Spleen (tissue), 11 donors: ENCODE measurements around the gene CPNE1. TPM values are rescaled to one million over a fixed set of nuclear protein-coding genes. Genes with fewer than 3 reads are reported as not detected.

Source experiments
- DNase-seq: peaks from one replicate; pipeline ENCODE4 v3.0.0-alpha.2; 2020
- H3K27ac ChIP-seq, 8 donors: fragments of 200-600 bp; sonication (generic) in 7 of 8; 1 replicate in 4 of 8; 2 replicates in 4 of 8; pipeline versions ENCODE4 v1.5.0 to v1.8.0; 2016 to 2021; ENCODE audit warnings: inconsistent platforms in 4 of 8, mild to moderate bottlenecking in 4 of 8, moderate library complexity in 1 of 8
- H3K27me3 ChIP-seq, 7 donors: fragments of 200-600 bp; sonication (generic) in 6 of 7; replicated peaks in 1 of 7; 1 replicate in 4 of 7; 2 replicates in 3 of 7; pipeline versions ENCODE4 v1.5.0 to v1.8.0; 2016 to 2021; ENCODE audit warnings: inconsistent platforms in 3 of 7, mild to moderate bottlenecking in 1 of 7
- H3K36me3 ChIP-seq, 6 donors: fragments of 200-600 bp; sonication (generic) in 5 of 6; 1 replicate in 4 of 6; 2 replicates in 2 of 6; pipeline versions ENCODE4 v1.5.0 to v1.8.0; 2016 to 2021; ENCODE audit warnings: inconsistent platforms in 2 of 6
- H3K4me1 ChIP-seq, 6 donors: fragments of 200-600 bp; sonication (generic) in 5 of 6; 1 replicate in 3 of 6; 2 replicates in 3 of 6; pipeline versions ENCODE4 v1.5.0 to v1.8.0; 2016 to 2021; ENCODE audit warnings: inconsistent platforms in 3 of 6
- H3K4me3 ChIP-seq, 8 donors: fragments of 200-600 bp; sonication (generic) in 7 of 8; 1 replicate in 4 of 8; 2 replicates in 4 of 8; pipeline versions ENCODE4 v1.5.0 to v1.8.0; 2016 to 2021; ENCODE audit warnings: inconsistent platforms in 4 of 8, mild to moderate bottlenecking in 4 of 8, moderate library complexity in 2 of 8
- H3K9me3 ChIP-seq, 8 donors: fragments of 200-600 bp; sonication (generic) in 7 of 8; 1 replicate in 4 of 8; 2 replicates in 4 of 8; pipeline versions ENCODE4 v1.5.0 to v1.8.0; 2016 to 2021; ENCODE audit warnings: inconsistent platforms in 4 of 8
- POLR2A ChIP-seq, 3 donors: fragments of 450-650 bp; IDR thresholded peaks; one replicate each; pipeline ENCODE4 v1.5.1; 2017; ENCODE audit warnings: antibody characterized with exemption in 3 of 3, mild to moderate bottlenecking in 1 of 3
- POLR2AphosphoS5 ChIP-seq, 3 donors: sonication (generic); formaldehyde crosslinking; IDR thresholded peaks; one replicate each; pipeline ENCODE4 v1.5.1; 2017; ENCODE audit warnings: antibody characterized with exemption in 3 of 3
- WGBS, 5 donors: extraction: QIAGEN DNeasy Blood & Tissue Kit in 3 of 5; methylation state at CpG; one replicate each; pipeline versions ENCODE4 v1.1.5 to v1.1.7; 2013 to 2018; 5-methylcytosine and 5-hydroxymethylcytosine counted together
- intact Hi-C: fragments of 100-400 bp; cut with DNase I; formaldehyde crosslinking; loops from one replicate; pipeline ENCODE4 v1.15.0; 2023; ENCODE audit warnings: low total_unique reads
- polyA plus RNA-seq, 3 donors: library from polyadenylated mRNA; stranded (reverse); fragments of 200-250 nt; gene quantifications; one replicate each; pipeline ENCODE4 v1.2.1, GENCODE V29; 2013
- total RNA-seq, 7 donors: library from RNA; depleted of rRNA in 3 of 7; stranded (reverse); fragments of >200 nt in 3 of 7; fragmentation: NEBNext Ultra II Directional in 4 of 7; extraction: Animal tissue kit (Norgen Biotek cat#: 25700) in 4 of 7; gene quantifications; one replicate each; pipeline versions ENCODE4 v1.1.0 to v1.2.1, GENCODE V29; 2016 to 2021
- TF ChIP-seq, protein P1 (sequence below), 11 experiments: fragments of 200-600 bp in 7 of 11; fragments of 450-650 bp in 4 of 11; sonication (generic) in 4 of 11; IDR thresholded peaks in 8 of 11; conservative IDR thresholded peaks in 3 of 11; 1 replicate in 7 of 11; 2 replicates in 4 of 11; pipeline versions ENCODE4 v1.4.0 to v1.8.0; 2016 to 2021; ENCODE audit warnings: antibody characterized with exemption in 11 of 11, inconsistent platforms in 4 of 11, mild to moderate bottlenecking in 1 of 11
- donor health status: healthy with polysubstance abuse.
- donor health status: DM: no; HTN: no; CAD: no; lungs with moderate emphysema.
- donor health status: DM: no; HTN: no; CAD: no.
- donor health status: Bipolar disorder and iron deficiency.
- donor health status: healthy.
- donor health status: DM: no; HTN: no; CAD: no.
- donor health status: DM: yes; HTN: yes; CAD: no.

The CPNE1 gene
- total and polyA plus RNA-seq, 10 donors = 93.9 to 247 (median 221) TPM

GRCh38 chr20:35663516-35664465 lies 909 bp downstream of the CPNE1 start:
- no peaks in the 10 kb centered on the region for H3K27me3 ChIP-seq
- peaks cover 39 to 60% (median 54%) of the 10 kb centered on the region in 6 donors for H3K4me1 ChIP-seq
- H3K4me3 ChIP-seq = peak overlapping the region; percentile 57 to 85 (median 70)
- WGBS, 5 donors = 0 to 2% (median 0%) methylated on average over 27 to 28 of the region's 28 CpGs
- H3K9me3 ChIP-seq = no peaks in the 10 kb centered on the region
- intact Hi-C loops = loop anchor here (5.0 kb wide), 1 partner anchor 46 kb away; the partner anchor contains the start of gene SPAG4
- TF ChIP-seq, protein P1, sequence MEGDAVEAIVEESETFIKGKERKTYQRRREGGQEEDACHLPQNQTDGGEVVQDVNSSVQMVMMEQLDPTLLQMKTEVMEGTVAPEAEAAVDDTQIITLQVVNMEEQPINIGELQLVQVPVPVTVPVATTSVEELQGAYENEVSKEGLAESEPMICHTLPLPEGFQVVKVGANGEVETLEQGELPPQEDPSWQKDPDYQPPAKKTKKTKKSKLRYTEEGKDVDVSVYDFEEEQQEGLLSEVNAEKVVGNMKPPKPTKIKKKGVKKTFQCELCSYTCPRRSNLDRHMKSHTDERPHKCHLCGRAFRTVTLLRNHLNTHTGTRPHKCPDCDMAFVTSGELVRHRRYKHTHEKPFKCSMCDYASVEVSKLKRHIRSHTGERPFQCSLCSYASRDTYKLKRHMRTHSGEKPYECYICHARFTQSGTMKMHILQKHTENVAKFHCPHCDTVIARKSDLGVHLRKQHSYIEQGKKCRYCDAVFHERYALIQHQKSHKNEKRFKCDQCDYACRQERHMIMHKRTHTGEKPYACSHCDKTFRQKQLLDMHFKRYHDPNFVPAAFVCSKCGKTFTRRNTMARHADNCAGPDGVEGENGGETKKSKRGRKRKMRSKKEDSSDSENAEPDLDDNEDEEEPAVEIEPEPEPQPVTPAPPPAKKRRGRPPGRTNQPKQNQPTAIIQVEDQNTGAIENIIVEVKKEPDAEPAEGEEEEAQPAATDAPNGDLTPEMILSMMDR (IDR thresholded peaks at IDR 0.05 in 8 of 11, conservative IDR thresholded peaks at IDR 0.05 in 3 of 11) = no peak
- TF ChIP-seq POLR2AphosphoS5 (IDR thresholded peaks at IDR 0.05) (peak in 1 of 3 donors; percentile 75), POLR2A (IDR thresholded peaks at IDR 0.05) (no peak)
- H3K27ac ChIP-seq = peak overlapping the region; percentile 95 to 100 (median 99)
- DNase-seq = peak; percentile 91
- peaks cover 0 to 14% (median 4%) of the 10 kb centered on the region in 6 donors for H3K36me3 ChIP-seq

DNA sequence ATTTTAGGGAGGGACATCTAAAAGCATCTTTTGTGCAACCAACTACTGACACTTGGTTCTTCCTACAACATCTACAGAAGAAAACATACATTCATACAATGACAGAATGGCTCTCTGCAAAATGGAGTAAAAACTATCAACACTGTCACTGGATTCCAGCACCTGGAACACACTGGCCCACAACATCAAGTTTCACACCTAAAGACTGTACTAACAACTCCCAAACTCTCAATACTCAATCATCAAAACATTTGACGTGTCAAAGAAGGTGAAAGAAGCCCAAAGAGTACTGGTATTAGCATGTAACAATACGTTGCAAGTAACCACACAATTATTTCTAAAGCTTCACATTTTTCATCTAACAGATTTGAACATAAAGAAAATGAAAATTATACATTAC lies 2.1 kb downstream of the CPNE1 start:
- Histone ChIP-seq H3K4me3 (peak overlapping the region in 6 of 8 donors; percentile 57 to 85 (median 70)), H3K9me3 (no peaks in the 10 kb centered on the region), H3K36me3 (peaks cover 0 to 4% (median 0%) of the 10 kb centered on the region in 6 donors), H3K4me1 (peaks cover 49 to 72% (median 65%) of the 10 kb centered on the region in 6 donors), H3K27ac (peak overlapping the region in 5 of 8 donors; percentile 3 to 100 (median 99)), H3K27me3 (no peaks in the 10 kb centered on the region)
- no peak for DNase-seq
- 9 to 23% (median 20%) methylated on average over 2 of the region's 2 CpGs for WGBS, 5 donors
- TF ChIP-seq POLR2A (IDR thresholded peaks at IDR 0.05) (no peak), POLR2AphosphoS5 (IDR thresholded peaks at IDR 0.05) (no peak)
- TF ChIP-seq, protein P1 (IDR thresholded peaks at IDR 0.05 in 8 of 11, conservative IDR thresholded peaks at IDR 0.05 in 3 of 11) = no peak
- intact Hi-C loops = loop anchor here (5.0 kb wide), 1 partner anchor 45 kb away; the partner anchor contains the start of gene SPAG4

DNA sequence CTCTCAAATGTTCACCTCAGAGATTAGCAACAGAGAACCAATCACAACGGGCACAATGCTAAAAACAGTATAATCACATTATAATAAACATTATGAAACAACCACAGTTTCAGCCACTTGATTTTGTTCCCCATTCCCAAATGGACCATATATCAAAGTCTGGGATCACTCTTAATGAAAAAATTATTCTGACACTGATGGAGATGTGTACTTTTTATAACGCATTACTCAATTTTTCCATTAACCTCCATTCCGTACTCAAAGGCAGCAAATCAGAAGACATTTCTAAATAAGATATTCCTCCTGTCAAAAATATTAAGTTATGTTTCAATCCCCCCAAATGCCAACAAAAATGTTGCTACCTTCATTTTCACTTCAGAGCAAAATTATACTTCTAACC lies 2.8 kb downstream of the CPNE1 start:
- WGBS, 5 donors = 34 to 40% (median 39%) methylated on average over 3 of the region's 3 CpGs
- no peak for TF ChIP-seq POLR2A (IDR thresholded peaks at IDR 0.05)
- TF ChIP-seq, protein P1 (IDR thresholded peaks at IDR 0.05 in 8 of 11, conservative IDR thresholded peaks at IDR 0.05 in 3 of 11) = no peak
- peak overlapping the region in 6 of 8 donors; percentile 4 to 100 (median 75) for H3K27ac ChIP-seq
- H3K9me3 ChIP-seq = no peaks in the 10 kb centered on the region
- peaks cover 0 to 5% (median 0%) of the 10 kb centered on the region in 6 donors for H3K36me3 ChIP-seq
- H3K27me3 ChIP-seq = no peaks in the 10 kb centered on the region
- intact Hi-C loops = loop anchor here (5.0 kb wide), 1 partner anchor 45 kb away; the partner anchor contains the start of gene SPAG4
- peak overlapping the region in 5 of 8 donors; percentile 57 to 85 (median 72) for H3K4me3 ChIP-seq
- no peak for DNase-seq
- peaks cover 55 to 78% (median 72%) of the 10 kb centered on the region in 6 donors for H3K4me1 ChIP-seq
